Dermis microvascular lymphatic vessel endothelial cell (primary cell): ENCODE data around the gene DNLZ. TPM values are rescaled to one million over a fixed set of nuclear protein-coding genes. Genes with fewer than 3 reads are reported as not detected.

ENCODE experiments used
- DNase-seq, 2 donors: peaks; one replicate each; pipeline versions ENCODE4 v3.0.0 to v3.0.0-alpha.2; 2010; ENCODE audit warnings: low read depth in 2 of 2
- total RNA-seq: library from RNA; depleted of rRNA; stranded (reverse); fragments of >200 nt; gene quantifications from 2 replicates; pipeline ENCODE4 v1.2.1, GENCODE V29; 2014

The DNLZ gene
- total RNA-seq, 1 donor from 2014 or later, result 15.0 TPM

GRCh38 chr9:136318776-136319241 is 44.7 kb downstream of the DNLZ start:
- DNase-seq, result no peak

DNA sequence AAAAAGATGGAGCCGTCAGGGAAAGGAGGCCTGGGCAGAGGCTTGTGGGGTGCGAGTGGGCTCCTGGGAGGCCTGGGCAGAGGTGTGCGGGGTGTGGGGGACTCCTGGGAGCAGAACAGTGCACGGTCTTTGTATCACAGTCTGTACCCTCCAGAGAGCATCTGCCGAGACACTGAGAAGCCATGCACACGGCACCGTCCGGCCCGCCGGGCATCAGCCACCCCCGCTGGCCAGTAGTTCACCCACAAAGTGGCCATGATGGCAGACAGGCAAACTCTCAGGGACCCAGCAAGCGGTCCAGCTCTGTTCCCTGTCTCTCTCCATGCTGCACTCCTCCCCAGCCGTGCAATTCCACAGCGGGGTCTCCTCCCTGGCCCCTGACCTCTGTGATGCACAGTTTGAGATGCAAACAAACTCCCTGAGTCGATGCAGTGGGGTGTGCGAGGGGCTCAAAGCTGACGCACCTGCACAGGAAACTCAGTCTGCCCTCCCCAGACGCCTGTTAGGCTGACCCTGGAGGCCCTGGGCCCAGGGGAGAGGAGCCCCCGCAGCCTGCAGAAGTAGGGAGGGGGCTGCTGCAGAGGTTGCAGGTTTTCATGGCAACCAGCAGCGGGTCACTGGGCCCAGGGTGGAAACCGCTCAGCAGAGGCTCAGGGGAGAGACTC is 45.3 kb downstream of the DNLZ start:
- no peak for DNase-seq

- no peak for DNase-seq
Observed at GRCh38 chr9:136317695-136318094, 45.8 kb downstream of the DNLZ start.

DNA sequence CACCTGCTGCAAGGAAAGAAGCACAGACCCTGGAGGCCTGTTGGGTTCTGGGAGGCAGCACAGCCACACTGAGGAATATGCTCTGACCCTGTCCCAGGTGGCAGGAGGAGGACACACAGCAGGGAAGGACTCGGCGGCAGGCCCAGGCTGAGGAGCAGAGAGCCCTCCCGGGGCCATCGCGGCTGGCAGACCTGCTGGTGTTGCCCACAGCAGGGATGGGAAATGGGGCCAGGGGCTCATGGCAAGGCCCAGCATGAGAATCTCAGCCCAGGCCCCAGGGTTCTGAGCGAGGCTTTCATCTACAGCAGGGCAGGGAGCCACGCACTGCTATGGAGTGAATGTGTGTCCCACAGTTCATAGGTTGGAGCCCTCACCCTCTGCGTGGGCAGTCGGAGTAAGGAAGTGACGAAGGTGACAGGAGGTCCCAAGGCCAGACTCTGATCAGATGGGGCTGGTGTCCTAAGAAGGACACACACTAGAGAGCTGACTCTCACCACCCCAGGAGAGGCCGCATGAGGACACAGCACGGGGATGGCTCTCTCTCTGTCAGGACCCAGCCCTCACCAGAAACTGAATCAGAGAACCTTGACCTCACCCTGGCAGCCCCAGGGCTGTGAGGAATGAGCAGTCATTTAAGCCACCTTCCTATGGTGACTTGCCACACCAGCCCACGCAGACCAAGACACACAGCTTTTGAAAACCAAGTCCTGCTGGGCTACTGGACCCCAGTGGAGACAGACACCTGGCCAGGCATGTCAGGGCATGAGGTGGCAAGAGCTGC is 46.5 kb downstream of the DNLZ start:
- DNase-seq, result no peak

DNA sequence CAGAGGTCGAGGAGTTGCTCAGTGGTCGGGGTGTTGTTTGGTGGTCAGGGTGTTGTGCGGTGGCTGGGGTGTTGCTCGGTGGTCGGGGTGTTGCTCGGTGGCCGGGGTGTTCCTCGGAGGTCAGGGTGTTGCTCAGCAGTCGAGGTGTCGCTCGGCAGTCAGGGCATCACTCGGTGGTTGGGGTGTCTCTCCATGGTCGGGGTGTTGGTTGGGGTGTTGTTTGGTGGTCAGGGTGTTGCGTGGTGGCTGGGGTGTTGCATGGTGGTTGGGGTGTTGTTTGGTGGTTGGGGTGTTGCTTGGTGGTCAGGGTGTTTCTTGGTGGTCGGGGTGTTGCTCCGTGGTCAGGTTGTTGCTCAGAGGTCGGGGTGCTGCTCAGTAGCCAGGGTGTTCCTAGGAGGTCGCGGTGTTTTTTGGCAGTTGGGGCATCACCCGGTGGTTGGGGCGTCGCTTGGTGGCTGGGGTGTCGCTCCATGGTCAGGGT is 47.2 kb downstream of the DNLZ start:
- DNase-seq, result no peak

DNA sequence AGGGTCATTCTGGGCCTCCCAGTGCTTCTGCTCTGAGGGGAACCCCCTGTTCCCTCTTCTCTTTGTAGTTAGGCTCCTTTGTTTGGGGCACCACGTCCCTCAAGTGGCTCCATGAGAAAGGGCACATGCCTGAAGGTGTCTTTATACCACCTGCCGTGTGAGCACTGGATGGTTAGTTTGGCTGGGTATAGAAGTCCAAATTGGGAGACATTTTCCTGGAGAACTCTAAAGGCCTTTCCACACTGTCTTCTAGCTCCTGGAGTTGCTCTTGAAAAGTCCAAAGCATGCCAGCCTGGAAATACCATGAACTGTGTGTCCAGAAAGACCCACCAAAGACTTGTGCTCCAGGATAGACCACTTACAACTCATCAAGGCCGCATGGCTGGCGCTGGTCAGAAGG is 48.6 kb downstream of the DNLZ start:
- DNase-seq, result no peak

- no peak for DNase-seq
Observed at GRCh38 chr9:136314056-136314416, 49.5 kb downstream of the DNLZ start.

DNA sequence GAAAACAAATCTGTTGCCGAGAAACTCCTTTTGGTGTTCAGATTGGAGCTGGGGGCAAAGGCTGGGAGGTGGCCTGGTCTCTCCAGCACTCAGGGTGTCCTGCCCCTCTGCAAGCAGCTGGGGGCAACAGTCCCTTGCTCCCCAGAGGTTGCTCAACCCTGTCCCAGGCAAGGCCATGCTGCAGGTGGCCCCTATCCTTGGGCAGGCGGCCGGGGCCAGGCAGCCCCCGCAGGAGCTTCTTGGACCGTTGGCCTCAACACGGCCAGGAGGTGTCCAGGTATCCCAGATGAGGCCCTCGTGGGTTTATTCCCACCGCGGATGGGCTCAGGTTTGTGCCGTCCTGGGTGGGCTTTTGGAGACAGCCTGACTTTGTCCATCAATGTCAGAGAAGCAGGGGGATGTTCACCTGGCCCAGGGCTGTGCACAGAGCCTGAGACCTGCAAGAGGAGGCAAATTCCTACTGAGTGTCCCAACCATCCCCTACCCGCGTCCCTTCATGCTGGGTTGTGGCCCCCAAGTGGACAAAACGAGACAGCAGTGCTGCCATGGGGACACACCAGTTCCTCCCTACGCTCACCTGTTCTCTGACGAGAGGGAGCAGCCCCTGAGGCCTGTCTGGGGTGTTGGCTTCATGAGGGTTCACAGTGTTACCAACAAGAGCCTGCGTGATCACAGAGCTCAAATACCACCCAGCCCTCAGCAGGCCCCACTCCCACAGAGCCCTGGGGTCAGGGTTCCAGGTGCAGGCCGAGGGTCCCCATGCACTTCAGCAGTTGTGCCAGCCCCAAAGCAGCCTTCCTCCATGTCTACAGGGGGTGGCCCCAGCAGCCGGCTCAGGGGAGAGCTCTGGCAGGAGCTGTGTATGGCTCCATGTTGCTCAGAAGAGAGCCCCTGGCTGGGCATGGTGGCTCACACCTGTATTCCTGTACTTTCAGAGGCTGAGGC is 50.2 kb downstream of the DNLZ start:
- no peak for DNase-seq

GRCh38 chr9:136312436-136312835 is 51.1 kb downstream of the DNLZ start:
- peak; percentile 20 to 54 for DNase-seq

DNA sequence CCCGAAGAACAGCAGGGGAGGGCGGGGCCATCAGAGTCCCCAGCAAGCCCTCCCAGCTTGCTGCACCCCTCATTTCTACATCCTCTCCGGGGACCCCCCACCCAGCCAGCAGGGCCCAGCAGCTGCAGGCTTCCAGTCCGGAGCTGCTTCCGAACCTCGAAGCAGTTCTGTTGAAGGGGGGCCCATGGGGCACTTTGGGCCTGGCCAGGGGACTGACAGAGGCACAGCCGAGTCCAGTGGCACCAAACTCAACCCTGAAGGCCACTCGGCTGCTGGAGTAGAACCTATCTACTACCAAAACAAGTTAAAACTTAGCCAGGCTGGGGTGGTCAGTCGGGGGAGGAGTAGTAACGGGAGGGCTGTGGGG is 51.6 kb downstream of the DNLZ start:
- no peak for DNase-seq

GRCh38 chr9:136311051-136312008 is 52.2 kb downstream of the DNLZ start:
- no peak for DNase-seq

GRCh38 chr9:136310273-136311030 is 53.1 kb downstream of the DNLZ start:
- no peak for DNase-seq

- DNase-seq, result no peak
Observed at GRCh38 chr9:136309806-136310220, 53.7 kb downstream of the DNLZ start.

Other genes starting within 250 kb of the DNLZ start
- 40.2 and 57.1 TPM in 2 replicates for gene TMEM250, start 244.9 kb downstream of the DNLZ start, total RNA-seq
- gene LHX3, start 158.6 kb downstream of the DNLZ start, total RNA-seq, result not detected in 2 replicates
- gene QSOX2, start 117.9 kb downstream of the DNLZ start, total RNA-seq, result 5.1 and 6.4 TPM in 2 replicates
- under 0.01 TPM in 1 of 2 replicates, not detected in the other for gene CCDC187, start 59.6 kb downstream of the DNLZ start, total RNA-seq
- 16.2 and 28.2 TPM in 2 replicates for gene GPSM1, start 36.2 kb downstream of the DNLZ start, total RNA-seq
- 0.13 and 0.26 TPM in 2 replicates for gene CARD9, start 9.9 kb upstream of the DNLZ start, total RNA-seq
- 3.5 and 5.6 TPM in 2 replicates for gene SNAPC4, start 36.4 kb upstream of the DNLZ start, total RNA-seq
- gene ENTR1, start 46.9 kb upstream of the DNLZ start, total RNA-seq, result 19.9 and 22.9 TPM in 2 replicates
- gene PMPCA, start 46.9 kb upstream of the DNLZ start, total RNA-seq, result 36.8 and 42.4 TPM in 2 replicates
- gene INPP5E, start 76.1 kb upstream of the DNLZ start, total RNA-seq, result 3.2 and 6.4 TPM in 2 replicates
- gene SEC16A, start 119.3 kb upstream of the DNLZ start, total RNA-seq, result 12.1 and 25.0 TPM in 2 replicates
- gene NOTCH1, start 182.3 kb upstream of the DNLZ start, total RNA-seq, result 70.2 and 159 TPM in 2 replicates